ENCODE measurements around the gene HMOX1.

- TF ChIP-seq ZBTB33 (IDR thresholded peaks at IDR 0.05; ENCODE audit: extremely low read depth, insufficient replicate concordance, low read length) (no peak), CEBPB (IDR thresholded peaks at IDR 0.05; ENCODE audit: low read depth) (no peak), POLR2A (IDR thresholded peaks at IDR 0.05; ENCODE audit: borderline replicate concordance, extremely low read depth, insufficient read depth, insufficient read length) (no peak), EZH2 (IDR thresholded peaks at IDR 0.05) (no peak), CTCF (IDR thresholded peaks at IDR 0.05 in 2 of 3, conservative IDR thresholded peaks at IDR 0.05 in 1 of 3; ENCODE audit: borderline replicate concordance in 1 of 3, insufficient read depth in 1 of 3, low read depth in 2 of 3, low read length in 2 of 3) (no peak), SP1 (IDR thresholded peaks at IDR 0.05; ENCODE audit: low read depth) (no peak), POLR2AphosphoS5 (IDR thresholded peaks at IDR 0.05; ENCODE audit: low read depth, low read length) (no peak), ZFX (IDR thresholded peaks at IDR 0.05) (no peak), EZH2phosphoT487 (IDR thresholded peaks at IDR 0.05; ENCODE audit: borderline replicate concordance) (no peak), EGR1 (IDR thresholded peaks at IDR 0.05; ENCODE audit: low read depth) (no peak), TCF7L2 (IDR thresholded peaks at IDR 0.05; ENCODE audit: borderline replicate concordance, extremely low read depth, insufficient read depth, insufficient read length) (no peak), YY1 (IDR thresholded peaks at IDR 0.05; ENCODE audit: extremely low read depth, insufficient replicate concordance, low read depth, low read length) (no peak), JUND (IDR thresholded peaks at IDR 0.05) (no peak), ZNF274 (IDR thresholded peaks at IDR 0.05; ENCODE audit: low read depth, low read length) (no peak)
Observed at GRCh38 chr22:35349704-35350538, 31.0 kb upstream of the HMOX1 start.

Measured in HCT116 (cell line).